Suppressor macrophage (primary cell): ENCODE results near the gene SPTAN1.
"Not testable (repeated sequence)": the region's sequence is repeated elsewhere in the genome, so short reads cannot be mapped to it uniquely, and the experiment has no call there.

Experiments used
- DNase-seq, 4 experiments: peaks; one replicate each; pipeline ENCODE4 v3.0.0-alpha.2; 2020 to 2022
- total RNA-seq, 17 experiments: gene quantifications; one replicate each; lab custom pipeline; 2026; ENCODE audit warnings: mixed read lengths in 6 of 17, inconsistent platforms in 3 of 17; lab: John Stamatoyannopoulos, UW

The SPTAN1 gene
- 254 to 670 (median 427) reads per million in 17 experiments for total RNA-seq

DNA sequence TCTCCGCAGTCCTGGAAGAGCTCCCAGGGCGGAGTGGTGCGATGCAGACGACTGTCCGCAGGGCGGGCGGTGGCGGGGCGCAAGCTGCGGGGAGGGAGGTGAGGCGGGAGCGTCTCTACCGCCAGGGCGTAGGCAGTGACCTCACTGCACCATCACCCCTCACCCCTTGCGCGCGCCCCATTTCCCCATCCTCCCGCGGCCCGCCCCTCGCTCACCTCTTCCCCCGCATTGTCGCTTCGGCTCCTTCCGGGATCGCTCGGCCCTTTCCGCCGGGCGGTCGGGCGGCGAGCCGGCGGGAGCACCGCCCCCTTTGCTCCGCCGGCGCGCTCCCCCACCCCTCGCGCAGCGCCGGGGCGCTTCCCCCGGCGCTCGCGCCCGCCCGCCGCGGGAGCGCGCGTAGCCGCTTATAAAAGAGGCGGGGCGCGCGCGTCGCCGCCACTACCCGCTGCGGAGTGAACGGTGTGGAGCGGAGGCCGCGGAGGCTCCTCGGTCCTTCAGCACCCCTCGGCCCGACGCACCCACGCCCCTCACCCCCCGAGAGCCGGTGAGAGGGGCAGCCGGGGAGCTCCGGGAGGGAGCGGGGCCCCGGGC, at the start of gene SPTAN1:
Gene SPTAN1, plus strand, starts transcription at position 435 of the 591 bp plus-strand sequence. CDS start 14,154 bp downstream, outside the sequence.
- DNase-seq: peak; percentile 95 to 98 (median 96)

- DNase-seq: not testable (repeated sequence)
Observed at GRCh38 chr9:128503415-128503825, 49.0 kb upstream of the SPTAN1 start.

- DNase-seq: peak; percentile 14 to 29 (median 19)
Observed at GRCh38 chr9:128503870-128504269, 48.5 kb upstream of the SPTAN1 start.

- peak; percentile 96 to 99 (median 98) for DNase-seq
Observed at GRCh38 chr9:128504485-128505413, 47.6 kb upstream of the SPTAN1 start, which contains the start of gene GLE1. TSS of gene GLE1 (plus strand) at chr9:128504719. CDS start at chr9:128504806, 87 bp downstream.

DNA sequence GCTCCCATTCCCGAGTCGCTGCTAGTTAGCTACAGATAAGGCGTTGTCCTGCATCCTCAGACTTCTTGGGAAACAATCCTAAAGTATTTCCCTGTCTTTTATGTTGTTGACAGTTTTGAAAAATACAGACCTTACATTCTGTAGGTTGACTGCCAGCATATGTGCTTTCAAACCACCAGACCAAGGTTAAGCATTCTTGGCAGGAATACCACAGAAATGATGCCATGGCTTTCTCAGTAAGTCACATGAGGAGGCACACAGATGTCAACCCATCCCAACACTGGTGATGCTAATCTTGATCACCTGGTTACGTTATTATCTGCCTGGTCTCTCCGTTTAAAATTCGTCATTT, 47.0 kb upstream of the SPTAN1 start:
- DNase-seq: peak in 2 of 4 experiments; percentile 4 to 6

- DNase-seq: not testable (repeated sequence)
Observed at GRCh38 chr9:128505906-128506305, 46.5 kb upstream of the SPTAN1 start.

DNA sequence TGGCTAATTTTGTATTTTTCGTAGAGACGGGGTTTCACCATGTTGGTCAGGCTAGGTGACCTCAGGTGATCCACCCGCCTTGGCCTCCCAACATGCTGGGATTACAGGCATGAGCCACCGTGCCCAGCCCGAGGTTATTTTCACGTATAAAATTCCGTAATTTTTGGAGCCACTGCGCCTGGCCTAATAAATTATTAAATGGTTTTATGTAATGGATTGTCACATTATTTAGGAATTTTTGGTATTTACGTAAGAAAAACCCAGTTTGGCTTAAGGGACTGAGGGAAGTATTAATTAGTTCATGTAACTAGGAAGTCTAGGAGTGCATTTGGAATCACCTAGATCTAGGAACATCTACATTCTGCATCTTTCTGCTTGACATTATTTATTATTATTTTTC, 39.6 kb upstream of the SPTAN1 start:
- DNase-seq: no peak

DNA sequence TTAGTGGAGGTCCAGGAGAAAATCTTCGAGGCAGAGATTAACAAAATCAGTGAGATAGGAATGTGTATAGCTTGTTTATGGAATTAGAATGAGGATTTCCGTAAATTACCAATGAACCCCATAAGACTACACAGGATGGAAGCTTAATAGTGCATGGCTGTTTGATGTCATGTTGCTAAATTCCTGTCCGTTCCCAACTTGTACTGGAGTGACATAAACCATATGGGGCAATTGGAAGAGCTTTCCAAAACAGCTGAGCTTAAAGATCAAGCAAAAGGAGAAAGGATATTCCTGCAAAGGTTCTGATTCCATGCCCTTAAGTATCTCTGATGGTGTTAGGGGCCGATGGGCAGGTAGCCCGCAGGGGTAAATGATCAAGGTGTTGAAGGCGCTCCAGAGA, 30.4 kb upstream of the SPTAN1 start:
- no peak for DNase-seq

DNA sequence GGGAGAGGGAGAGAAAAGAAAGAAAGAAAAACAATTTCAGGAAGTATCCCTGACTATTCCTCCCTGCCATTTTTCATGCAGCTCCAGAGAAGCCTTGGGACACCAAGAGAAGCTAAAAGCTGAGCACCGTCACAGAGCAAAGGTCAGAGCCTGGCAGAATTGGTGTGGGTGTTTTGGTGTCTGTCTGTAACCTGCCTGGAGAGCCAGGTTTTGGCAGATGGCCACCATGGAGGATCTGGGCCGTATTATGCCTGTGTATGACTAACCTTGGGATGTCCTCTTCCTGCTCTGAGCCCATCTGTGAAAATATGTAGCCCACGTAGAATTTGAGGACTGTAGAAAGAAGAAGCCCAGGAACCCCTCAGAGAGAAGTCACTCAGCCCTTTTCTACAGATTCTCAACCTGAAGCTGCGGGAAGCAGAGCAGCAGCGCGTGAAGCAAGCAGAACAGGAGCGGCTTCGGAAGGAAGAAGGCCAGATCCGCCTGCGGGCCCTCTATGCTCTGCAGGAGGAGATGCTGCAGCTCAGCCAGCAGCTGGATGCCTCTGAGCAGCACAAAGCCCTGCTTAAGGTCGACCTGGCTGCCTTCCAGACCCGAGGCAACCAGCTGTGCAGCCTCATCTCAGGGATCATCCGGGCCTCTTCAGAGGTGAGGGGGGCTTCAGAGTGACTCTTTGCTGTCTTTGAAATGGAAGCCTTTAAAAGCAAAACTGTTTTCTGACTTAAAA, 29.0 kb upstream of the SPTAN1 start:
- DNase-seq: no peak

DNA sequence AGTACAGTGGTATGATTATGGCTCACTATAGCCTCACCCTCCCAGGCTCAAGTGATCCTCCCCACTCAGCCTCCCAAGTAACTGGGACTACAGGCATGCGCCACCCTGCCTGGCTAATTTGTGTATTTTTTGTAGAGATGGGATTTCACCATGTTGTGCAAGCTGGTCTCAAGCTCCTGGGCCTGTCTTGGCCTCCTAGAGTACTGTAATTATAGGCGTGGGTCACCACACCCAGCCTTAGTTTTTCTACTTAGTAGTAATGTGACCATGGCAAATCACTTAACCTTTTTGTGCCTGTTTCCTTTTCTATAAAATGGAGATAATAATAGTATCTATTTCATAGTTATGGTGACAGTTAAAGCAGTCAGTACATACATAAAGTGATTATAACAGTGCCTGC, 25.7 kb upstream of the SPTAN1 start:
- no peak for DNase-seq

GRCh38 chr9:128528445-128529160, 23.8 kb upstream of the SPTAN1 start:
- no peak for DNase-seq

DNA sequence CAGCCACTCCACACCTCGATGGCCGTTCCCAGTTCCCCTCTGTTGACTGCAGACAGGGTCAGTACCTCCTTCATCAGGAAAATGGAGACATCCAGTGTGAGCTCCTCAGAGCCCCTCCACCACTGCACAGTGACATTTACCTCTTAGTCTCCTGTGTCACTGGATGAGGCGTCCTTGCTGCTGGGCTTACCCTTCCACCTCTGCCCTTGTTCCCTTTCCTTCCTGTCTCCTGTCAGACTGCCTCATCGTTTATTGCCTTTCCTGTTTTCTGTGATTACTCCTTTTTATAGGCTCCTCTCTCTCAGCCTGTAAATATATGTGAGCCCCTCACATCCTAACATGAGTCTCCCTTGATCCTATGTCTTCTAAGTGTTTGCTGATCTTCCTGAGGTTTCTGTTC, 23.2 kb upstream of the SPTAN1 start:
- no peak for DNase-seq

DNA sequence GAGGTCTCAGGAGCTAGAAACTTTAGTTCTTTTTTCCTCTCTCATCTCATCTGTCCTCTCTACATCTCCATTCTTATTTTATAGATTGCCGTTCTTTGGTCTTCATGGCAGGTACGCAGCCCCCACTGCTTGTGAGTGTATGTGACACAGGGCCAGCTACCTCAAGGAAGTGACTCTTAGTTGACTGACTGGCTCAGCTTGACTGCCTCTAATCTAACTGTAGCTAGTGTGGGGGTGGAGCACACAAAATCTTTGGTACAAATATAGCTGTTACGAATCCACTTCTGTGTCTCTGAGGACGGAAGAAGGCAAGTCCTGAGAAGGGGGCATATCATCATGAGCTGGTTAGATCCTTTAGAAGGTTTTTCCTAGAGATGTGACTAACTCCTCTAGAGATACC, 19.8 kb upstream of the SPTAN1 start:
- DNase-seq: no peak

DNA sequence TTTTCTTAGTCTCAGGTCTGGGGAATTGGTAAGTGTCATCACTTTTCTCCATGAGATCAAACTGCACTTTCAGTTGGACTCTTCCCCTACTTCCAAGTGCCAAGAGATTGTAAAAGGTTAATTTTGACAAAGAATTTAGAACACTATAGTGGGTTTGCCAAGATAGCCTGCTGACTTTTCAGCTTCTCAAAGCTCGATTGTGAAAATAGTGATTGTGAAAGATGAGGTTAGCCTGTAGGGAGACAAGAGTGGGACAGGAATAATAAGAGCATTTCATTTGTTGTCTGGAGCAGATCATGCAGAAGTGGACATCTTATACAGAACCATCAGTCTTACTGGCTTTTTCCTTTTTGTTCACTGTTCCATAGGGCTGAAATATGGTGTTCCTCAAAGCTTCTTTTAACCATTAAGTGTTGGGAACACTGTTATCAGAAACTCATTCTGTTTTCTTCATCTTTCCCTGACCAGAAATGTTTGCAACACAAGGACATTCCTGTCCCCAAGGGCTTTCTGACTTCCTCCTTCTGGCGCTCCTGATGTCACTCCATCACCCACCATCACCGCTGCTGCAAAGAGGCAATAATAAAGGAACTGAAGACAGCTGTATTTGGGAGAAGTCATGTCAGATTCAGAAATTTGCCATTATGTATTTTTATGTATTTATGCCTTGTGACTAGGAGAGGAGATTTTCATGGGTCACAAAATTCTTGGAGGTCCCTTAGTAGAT, 11.6 kb upstream of the SPTAN1 start:
- peak; percentile 71 to 87 (median 86) for DNase-seq

GRCh38 chr9:128546504-128546903, 5.9 kb upstream of the SPTAN1 start:
- no peak for DNase-seq

DNA sequence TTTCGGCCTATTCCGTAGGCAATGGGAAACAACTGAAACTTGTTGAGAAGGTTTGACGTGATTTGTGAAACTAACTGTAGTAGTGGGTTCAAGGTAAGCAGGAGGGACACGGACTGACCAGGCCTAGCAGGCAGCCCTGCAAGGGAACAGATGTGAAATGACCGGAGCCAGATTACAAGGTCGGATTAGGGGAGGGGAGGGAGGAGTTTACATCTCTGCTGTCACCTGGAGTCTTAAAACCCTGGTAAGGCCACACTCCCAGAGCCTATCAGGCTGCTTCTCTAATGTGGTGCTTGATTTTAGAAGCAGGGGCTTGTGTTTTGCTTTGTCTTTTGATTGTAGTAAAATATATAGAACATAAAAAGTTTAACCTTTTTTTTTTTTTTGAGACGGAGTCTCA, 3.5 kb upstream of the SPTAN1 start:
- no peak for DNase-seq

GRCh38 chr9:128550226-128550625, 2.2 kb upstream of the SPTAN1 start:
- peak in 3 of 4 experiments; percentile 18 to 38 (median 22) for DNase-seq

DNA sequence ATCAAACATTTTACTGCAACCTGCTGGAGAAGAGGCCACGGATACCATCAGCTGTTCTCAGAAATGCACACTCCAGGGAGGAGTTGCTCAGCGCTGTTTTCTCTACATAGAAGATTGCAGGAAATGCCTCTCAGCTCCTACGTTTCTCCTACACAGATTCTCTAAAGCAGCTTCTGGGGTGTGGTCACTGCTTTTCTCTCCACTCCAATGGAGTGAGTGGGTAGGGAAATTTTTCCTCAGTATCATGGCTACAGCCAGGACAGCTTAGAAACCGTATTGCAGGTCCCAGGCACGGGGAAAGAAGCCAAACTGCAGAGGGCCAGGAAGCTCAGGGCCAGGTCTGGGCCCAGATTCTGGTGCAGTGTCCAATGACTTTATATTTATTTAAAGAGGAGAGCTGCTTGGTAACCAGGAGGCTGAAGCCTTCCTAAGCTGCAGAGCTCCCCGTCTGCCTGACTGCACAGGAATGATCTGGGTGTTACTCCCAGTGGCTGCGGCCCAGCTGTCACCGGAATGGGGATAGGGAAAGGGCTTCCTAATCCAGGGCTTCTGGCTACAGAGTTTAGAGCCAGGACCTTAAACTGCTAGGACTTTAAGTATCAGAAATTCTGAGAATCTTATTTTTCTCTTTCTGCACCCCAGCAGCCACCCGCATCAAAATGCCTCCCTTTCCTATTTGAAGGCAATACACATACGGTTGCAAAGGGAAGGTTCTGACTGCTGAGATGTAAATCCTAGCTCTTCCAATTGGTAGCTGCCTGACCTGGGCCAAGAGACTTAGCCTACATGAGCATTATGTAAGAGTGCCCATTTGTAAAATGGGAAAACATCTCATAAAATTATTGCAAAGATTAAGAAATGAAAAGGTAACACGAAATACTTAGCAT, 1.4 kb upstream of the SPTAN1 start:
- peak in 3 of 4 experiments; percentile 18 to 40 (median 35) for DNase-seq

DNA sequence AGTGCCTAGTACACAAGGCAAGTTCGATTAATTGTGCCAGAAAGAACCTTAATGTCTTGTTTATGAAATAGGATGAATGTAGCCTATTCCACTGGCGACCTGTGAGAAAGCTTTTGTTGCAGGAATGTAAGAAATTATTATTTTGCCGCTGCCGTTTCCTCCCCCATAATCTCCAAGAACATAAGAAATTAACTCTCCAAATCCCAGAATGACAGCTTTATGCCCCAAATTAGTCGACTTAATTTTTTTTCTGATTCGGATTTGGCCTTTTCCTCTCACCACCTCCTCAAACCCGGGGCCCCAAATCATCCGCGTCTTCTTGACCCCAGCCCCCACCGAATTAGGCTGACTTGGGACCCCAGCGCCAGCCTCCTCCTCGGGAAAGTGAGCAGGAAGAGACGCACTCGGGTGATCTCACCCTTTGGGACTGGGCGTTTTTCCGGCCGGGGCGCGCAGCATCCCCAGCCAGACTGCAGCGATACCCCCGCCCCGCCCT, 682 bp upstream of the SPTAN1 start:
- no peak for DNase-seq

GRCh38 chr9:128552744-128553440, 505 bp downstream of the SPTAN1 start:
- DNase-seq: peak; percentile 62 to 87 (median 76)
